KMS-11 (cell line): Measurements from ENCODE around the gene TOX3.

Source experiments
- H2AFZ ChIP-seq: fragments of 200-600 bp; sonication (generic); 2 replicates; pipeline ENCODE4 v1.6.1; 2016; ENCODE audit warnings: antibody characterized with exemption, mixed run types, low read depth
- H3K27ac ChIP-seq: fragments of 200-600 bp; sonication (generic); 2 replicates; pipeline ENCODE4 v1.6.1; 2016; ENCODE audit warnings: mild to moderate bottlenecking, mixed run types
- H3K27me3 ChIP-seq: fragments of 200-600 bp; sonication (generic); 2 replicates; pipeline ENCODE4 v1.6.1; 2017; ENCODE audit warnings: mild to moderate bottlenecking, low read depth, mixed run types, moderate library complexity; ENCODE audit not compliant: insufficient read depth
- H3K36me3 ChIP-seq: fragments of 200-600 bp; sonication (generic); 2 replicates; pipeline ENCODE4 v1.6.1; 2017; ENCODE audit warnings: mild to moderate bottlenecking, mixed run types; ENCODE audit not compliant: insufficient read depth
- H3K4me1 ChIP-seq: fragments of 200-600 bp; sonication (generic); 2 replicates; pipeline ENCODE4 v1.6.1; 2016; ENCODE audit warnings: mild to moderate bottlenecking, low read depth, mixed run types; ENCODE audit not compliant: poor library complexity, severe bottlenecking
- H3K4me2 ChIP-seq: fragments of 200-600 bp; sonication (generic); 2 replicates; pipeline ENCODE4 v1.7.0; 2016; ENCODE audit warnings: mild to moderate bottlenecking, mixed run types
- H3K4me3 ChIP-seq: fragments of 200-600 bp; sonication (generic); IDR thresholded peaks from 2 replicates; pipeline ENCODE4 v1.6.1; 2017; ENCODE audit warnings: low read depth, low read length, mixed read lengths; ENCODE audit not compliant: insufficient read depth
- H3K79me2 ChIP-seq: fragments of 200-600 bp; sonication (generic); 2 replicates; pipeline ENCODE4 v1.6.1; 2016; ENCODE audit warnings: low read depth, mixed run types; ENCODE audit not compliant: insufficient read depth
- H3K9ac ChIP-seq: fragments of 200-600 bp; sonication (generic); 2 replicates; pipeline ENCODE4 v1.6.1; 2016; ENCODE audit warnings: mild to moderate bottlenecking, mixed run types
- H4K20me1 ChIP-seq: fragments of 200-600 bp; sonication (generic); 2 replicates; pipeline ENCODE4 v1.6.1; 2016; ENCODE audit warnings: mild to moderate bottlenecking, mixed run types; ENCODE audit not compliant: insufficient read depth
- CTCF ChIP-seq: fragments of 200-600 bp; sonication (generic); conservative IDR thresholded peaks from 2 replicates; pipeline ENCODE4 v1.6.1; 2017; ENCODE audit warnings: low read depth, mild to moderate bottlenecking, antibody characterized with exemption, low read length, moderate library complexity, mixed read lengths

Gene TOX3

GRCh38 chr16:52540910-52541309, 6.0 kb downstream of the TOX3 start:
- Histone ChIP-seq H3K4me1 (no peaks in the 10 kb centered on the region), H3K4me3 (no peak overlapping the region), H3K36me3 (no peaks in the 10 kb centered on the region), H3K27ac (no peak overlapping the region), H3K9ac (no peak overlapping the region), H3K27me3 (no peaks in the 10 kb centered on the region), H3K79me2 (no peaks in the 10 kb centered on the region), H3K4me2 (no peak overlapping the region), H2AFZ (no peak overlapping the region), H4K20me1 (no peaks in the 10 kb centered on the region)
- no peak for TF ChIP-seq CTCF

GRCh38 chr16:52539191-52539590, 7.8 kb downstream of the TOX3 start:
- H3K79me2 ChIP-seq = no peaks in the 10 kb centered on the region
- TF ChIP-seq CTCF = no peak
- no peak overlapping the region for H2AFZ ChIP-seq
- H3K36me3 ChIP-seq = no peaks in the 10 kb centered on the region
- no peaks in the 10 kb centered on the region for H3K4me1 ChIP-seq
- no peaks in the 10 kb centered on the region for H4K20me1 ChIP-seq
- no peak overlapping the region for H3K27ac ChIP-seq
- no peak overlapping the region for H3K9ac ChIP-seq
- no peak overlapping the region for H3K4me3 ChIP-seq
- no peak overlapping the region for H3K4me2 ChIP-seq
- no peaks in the 10 kb centered on the region for H3K27me3 ChIP-seq

- H3K4me1 ChIP-seq = no peaks in the 10 kb centered on the region
- no peak overlapping the region for H3K4me2 ChIP-seq
- H3K4me3 ChIP-seq = no peak overlapping the region
- H2AFZ ChIP-seq = no peak overlapping the region
- no peak overlapping the region for H3K27ac ChIP-seq
- H4K20me1 ChIP-seq = no peaks in the 10 kb centered on the region
- H3K27me3 ChIP-seq = no peaks in the 10 kb centered on the region
- TF ChIP-seq CTCF = no peak
- no peaks in the 10 kb centered on the region for H3K79me2 ChIP-seq
- no peaks in the 10 kb centered on the region for H3K36me3 ChIP-seq
- no peak overlapping the region for H3K9ac ChIP-seq
Observed at GRCh38 chr16:52538511-52538910, 8.4 kb downstream of the TOX3 start.

GRCh38 chr16:52537516-52537915, 9.4 kb downstream of the TOX3 start:
- no peak overlapping the region for H2AFZ ChIP-seq

More at GRCh38 chr16:52537516-52537915, 9.4 kb downstream of the TOX3 start:
- TF ChIP-seq CTCF = no peak
- Histone ChIP-seq H3K4me2 (no peak overlapping the region), H3K79me2 (no peaks in the 10 kb centered on the region), H3K9ac (no peak overlapping the region), H3K4me1 (no peaks in the 10 kb centered on the region), H3K36me3 (no peaks in the 10 kb centered on the region), H3K4me3 (no peak overlapping the region), H3K27me3 (no peaks in the 10 kb centered on the region), H3K27ac (no peak overlapping the region), H4K20me1 (no peaks in the 10 kb centered on the region)
